Measurements from ENCODE around the gene CNIH1.

Gene CNIH1

GRCh38 chr14:54451961-54452360 is 10.8 kb upstream of the CNIH1 start:
- Histone ChIP-seq H3K4me1 (no peaks in the 10 kb centered on the region; the same call in 1 of the 2 replicates), H3K9me3 (no peaks in the 10 kb centered on the region), H3K27me3 (no peaks in the 10 kb centered on the region), H3K36me3 (no peaks in the 10 kb centered on the region), H3K4me3 (ENCODE audit: low read depth, low read length) (no peak overlapping the region)
- DNase-seq: no peak
- no peak for TF ChIP-seq CTCF (IDR thresholded peaks at IDR 0.05; ENCODE audit: low read depth, low read length)

- Histone ChIP-seq H3K9me3 (no peaks in the 10 kb centered on the region), H3K27me3 (no peaks in the 10 kb centered on the region), H3K4me1 (peaks cover 6% of the 10 kb centered on the region), H3K36me3 (no peaks in the 10 kb centered on the region), H3K4me3 (ENCODE audit: low read depth, low read length) (no peak overlapping the region)
- no peak for DNase-seq
- TF ChIP-seq CTCF (IDR thresholded peaks at IDR 0.05; ENCODE audit: low read depth, low read length): no peak
Observed at GRCh38 chr14:54451121-54451601, 10.0 kb upstream of the CNIH1 start.

GRCh38 chr14:54450535-54450934 is 9.4 kb upstream of the CNIH1 start:
- TF ChIP-seq CTCF (IDR thresholded peaks at IDR 0.05; ENCODE audit: low read depth, low read length): no peak
- H3K4me1 ChIP-seq: peaks cover 6% of the 10 kb centered on the region
- H3K4me3 ChIP-seq (ENCODE audit: low read depth, low read length): no peak overlapping the region
- H3K27me3 ChIP-seq: no peaks in the 10 kb centered on the region
- DNase-seq: peak; percentile 22
- H3K9me3 ChIP-seq: no peaks in the 10 kb centered on the region
- no peaks in the 10 kb centered on the region for H3K36me3 ChIP-seq

GRCh38 chr14:54447231-54447692 is 6.1 kb upstream of the CNIH1 start:
- H3K4me3 ChIP-seq (ENCODE audit: low read depth, low read length): no peak overlapping the region
- no peak for DNase-seq
- H3K4me1 ChIP-seq: peaks cover 6% of the 10 kb centered on the region
- H3K36me3 ChIP-seq: no peaks in the 10 kb centered on the region
- no peaks in the 10 kb centered on the region for H3K27me3 ChIP-seq
- no peak for TF ChIP-seq CTCF (IDR thresholded peaks at IDR 0.05; ENCODE audit: low read depth, low read length)
- H3K9me3 ChIP-seq: no peaks in the 10 kb centered on the region

- H3K9me3 ChIP-seq: no peaks in the 10 kb centered on the region
Observed at GRCh38 chr14:54446161-54446693, 5.1 kb upstream of the CNIH1 start.

More at GRCh38 chr14:54446161-54446693, 5.1 kb upstream of the CNIH1 start:
- Histone ChIP-seq H3K4me1 (peaks cover 10% of the 10 kb centered on the region), H3K27me3 (no peaks in the 10 kb centered on the region), H3K4me3 (ENCODE audit: low read depth, low read length) (no peak overlapping the region), H3K36me3 (no peaks in the 10 kb centered on the region)
- peak; percentile 17 for DNase-seq
- no peak for TF ChIP-seq CTCF (IDR thresholded peaks at IDR 0.05; ENCODE audit: low read depth, low read length)
